HG03280 (cell line): Measurements from ENCODE around the gene PLEKHF1.
"Not testable (repeated sequence)": the region's sequence is repeated elsewhere in the genome, so short reads cannot be mapped to it uniquely, and the experiment has no call there.

ENCODE experiments used
- ATAC-seq: cut with Tn5 transposase; IDR thresholded peaks from one replicate; pipeline ENCODE4 v1.9.1; 2021; ENCODE audit warnings: mild to moderate bottlenecking, moderate library complexity; ENCODE audit not compliant: unreplicated experiment

The PLEKHF1 gene

DNA sequence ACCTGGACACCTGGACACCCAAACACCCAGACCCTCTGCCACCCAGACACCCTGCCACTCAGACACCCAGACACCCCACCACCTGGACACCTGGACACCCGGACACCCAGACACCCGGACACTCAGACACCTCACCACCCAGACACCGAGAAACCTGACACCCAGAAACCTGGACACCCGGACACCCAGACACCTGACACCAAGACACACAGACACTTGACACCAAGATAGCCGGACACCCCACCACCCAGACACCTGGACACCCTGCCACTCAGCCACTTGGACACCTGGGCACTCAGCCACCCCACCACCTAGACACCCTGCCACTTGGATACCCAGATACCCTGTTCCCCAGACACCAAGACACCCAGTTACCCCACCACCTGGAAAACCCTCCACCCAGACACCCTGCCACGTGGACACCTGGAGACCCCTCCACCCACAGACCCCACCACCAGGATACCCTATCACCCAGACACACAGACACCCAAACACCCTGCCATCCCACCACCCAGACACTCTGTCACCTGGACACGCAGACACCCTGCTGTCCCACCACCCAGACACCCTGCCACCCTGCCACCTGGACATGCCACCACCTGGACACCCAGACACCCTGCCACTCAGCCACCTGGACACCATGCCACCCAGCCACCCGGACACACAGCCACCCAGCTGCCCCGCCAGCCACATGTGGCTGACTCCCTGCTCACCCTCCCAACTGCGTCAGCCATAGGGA is 32.4 kb downstream of the PLEKHF1 start:
- ATAC-seq = no peak

DNA sequence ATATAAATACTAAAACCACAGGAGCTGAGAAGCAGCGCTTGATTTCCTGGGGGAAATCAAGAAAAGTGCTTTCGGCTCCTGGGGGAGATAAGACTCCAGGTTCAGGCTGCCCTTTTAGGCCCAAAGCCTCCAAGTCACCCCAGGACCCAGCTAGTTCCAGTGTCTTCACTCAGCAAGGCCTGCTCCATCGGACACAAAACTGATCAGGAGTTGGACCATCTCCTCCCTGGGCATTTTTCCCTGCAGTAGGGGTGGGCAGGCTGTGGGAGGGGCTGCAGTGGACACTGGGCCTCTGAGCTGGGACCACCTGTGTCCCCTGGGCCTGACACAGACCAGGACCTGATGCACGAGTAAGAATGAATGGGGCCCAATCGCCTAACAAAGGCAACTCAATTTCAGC is 34.6 kb downstream of the PLEKHF1 start:
- no peak for ATAC-seq

DNA sequence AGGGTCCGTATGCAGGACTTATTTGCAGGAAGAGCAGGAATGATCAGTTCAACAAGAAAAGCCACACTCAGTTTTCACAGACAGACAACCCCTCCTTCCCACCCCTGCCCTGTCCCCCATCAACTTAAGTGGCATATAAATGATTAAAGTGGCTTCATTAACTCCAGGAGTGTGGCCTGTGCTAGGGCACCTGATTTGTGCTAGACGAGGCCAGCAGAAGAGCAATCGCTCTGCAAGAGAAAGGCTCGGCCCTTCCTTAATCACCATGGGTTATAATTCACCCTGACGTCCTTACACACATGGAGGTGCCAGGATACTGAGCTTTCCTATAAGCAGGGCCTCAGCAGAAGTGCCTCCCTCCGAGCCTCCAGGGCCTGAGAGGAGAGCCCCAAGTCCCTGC is 35.2 kb downstream of the PLEKHF1 start:
- no peak for ATAC-seq

DNA sequence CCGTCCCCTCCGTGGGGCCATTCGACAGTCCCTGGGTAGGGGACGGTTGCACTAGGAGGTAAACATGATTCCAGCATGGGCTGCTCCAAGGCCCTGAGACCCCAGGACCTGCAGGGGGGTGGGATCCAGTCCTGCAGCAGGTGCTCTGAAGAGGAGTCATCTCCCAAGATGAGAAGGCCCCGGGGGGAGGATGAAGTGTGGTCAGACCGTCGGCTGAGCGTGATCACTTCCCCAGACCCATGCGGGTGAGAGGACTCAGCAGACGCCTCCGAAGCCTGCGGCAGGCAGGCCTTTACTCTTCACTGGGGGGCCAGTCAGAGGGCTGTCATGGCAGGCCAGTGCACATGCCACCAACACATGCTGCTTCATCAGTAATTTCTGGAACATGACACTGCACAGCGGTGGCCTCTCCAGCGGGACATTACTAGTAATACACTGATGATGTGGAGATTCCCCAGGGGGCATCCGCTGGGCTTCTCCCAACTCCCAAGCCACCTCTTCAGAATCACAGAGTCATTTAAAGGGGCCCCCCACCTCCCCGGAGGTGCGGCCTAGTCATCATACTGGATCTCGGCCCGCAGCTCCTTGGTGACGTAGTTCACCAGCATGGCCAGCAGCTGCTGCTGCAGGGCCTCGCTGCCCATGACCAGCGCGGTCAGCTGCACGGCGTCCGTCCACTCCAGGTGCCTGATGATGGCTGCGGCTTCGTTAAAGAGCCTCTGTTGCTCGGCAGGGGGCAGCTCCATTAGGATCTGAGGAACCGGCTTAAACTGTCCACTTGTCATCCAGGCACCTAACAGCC is 37.1 kb downstream of the PLEKHF1 start:
- ATAC-seq = no peak

DNA sequence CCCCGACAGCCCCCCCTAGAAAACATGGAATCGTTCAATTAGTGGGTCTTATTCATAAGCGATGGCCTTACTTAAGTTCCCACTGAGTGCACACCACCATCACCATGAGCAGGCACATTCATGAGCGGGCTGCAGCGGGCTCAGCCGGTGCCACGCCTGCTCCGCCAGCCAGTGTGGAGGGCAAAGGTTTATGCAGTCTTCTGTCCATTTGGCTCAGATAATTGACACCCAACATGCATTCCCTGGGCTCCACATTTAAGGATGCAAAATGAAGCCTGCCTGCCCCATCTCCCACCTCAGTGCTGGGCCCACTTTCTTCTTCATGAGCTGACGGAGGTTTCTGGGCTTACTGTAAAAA is 37.7 kb downstream of the PLEKHF1 start:
- no peak for ATAC-seq

DNA sequence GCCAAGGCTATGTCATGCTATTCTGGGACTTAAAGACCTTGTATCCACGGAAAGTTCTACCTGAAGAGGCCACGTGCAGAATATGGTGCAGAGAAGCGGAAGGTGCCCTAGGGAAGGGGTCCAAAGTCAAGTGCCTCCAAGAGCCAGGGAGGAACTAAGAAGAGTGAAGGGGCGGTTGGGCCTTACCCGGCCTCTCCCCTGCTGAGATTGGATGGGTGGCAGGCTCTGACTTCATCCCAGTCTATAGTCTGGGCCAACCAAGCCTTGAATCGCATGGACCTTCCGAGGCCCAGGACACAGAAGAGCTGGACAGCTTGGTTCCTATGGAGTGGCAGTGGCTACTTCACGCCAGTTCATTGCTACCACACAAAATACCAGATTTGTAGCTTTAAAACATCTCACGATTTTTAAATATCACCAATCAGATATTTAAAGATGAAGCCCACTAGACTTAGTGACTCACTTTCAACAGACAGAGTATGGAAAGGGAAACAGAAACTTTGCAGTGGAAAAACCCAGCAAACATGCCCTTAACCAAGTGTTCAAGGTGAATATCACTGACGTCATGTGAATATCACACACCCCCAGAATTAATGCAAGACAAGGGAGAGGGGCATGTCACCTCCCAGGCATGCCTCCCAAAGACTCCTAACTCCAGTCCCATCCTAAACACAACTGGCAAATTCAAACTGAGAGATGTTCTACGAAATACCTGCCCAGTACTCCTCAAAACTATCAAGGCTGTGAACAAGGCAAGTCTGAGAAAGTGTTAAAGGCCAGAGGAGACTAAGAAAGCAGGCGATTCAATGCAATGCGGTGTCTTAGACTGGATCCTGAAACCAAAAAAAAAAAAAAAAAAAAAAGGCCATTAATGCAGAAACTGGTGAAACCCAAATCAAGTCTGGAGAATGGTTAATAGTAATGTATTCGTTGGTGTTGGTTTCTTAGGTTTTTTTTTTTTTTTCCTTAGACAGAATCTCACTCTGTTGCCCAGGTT is 39.6 kb downstream of the PLEKHF1 start:
- ATAC-seq = no peak

DNA sequence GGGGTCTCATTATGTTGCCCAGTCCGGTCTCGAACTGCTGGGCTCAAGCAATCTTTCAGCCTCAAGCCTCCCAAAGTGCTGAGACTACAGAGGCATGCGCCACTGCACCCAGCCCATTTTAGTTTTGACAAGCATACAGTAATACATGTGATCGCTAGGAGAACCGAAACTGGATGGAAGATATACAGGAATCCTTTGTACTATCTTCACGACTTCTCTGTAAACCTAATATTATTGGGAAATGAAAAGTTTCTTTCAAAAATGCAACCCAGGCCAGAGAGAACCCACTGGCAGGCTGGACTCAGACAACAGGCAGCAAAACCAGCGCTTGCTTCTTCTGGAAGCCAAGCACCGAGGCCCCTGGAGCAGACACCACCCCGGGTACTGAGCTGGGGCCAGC is 40.4 kb downstream of the PLEKHF1 start:
- ATAC-seq = no peak

DNA sequence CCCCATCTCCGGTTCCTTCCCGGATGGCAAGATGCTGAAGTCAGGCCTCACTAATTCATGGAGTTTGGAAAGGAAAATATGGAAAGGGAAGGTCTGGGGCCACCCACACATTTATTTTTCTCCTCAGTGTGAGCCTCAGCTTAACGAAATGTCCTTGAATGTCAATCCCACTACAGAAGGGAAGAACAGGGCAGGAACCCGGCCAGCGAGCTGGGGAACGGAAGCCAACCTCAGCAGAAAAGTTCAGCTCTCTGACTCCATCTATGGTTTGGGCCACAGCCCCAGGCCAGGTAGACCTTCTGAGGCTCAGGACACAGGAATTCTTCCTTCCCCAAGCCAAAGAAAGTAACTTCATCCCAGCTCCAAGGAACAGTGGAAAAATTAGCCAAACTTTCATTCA is 41.4 kb downstream of the PLEKHF1 start:
- ATAC-seq = no peak

DNA sequence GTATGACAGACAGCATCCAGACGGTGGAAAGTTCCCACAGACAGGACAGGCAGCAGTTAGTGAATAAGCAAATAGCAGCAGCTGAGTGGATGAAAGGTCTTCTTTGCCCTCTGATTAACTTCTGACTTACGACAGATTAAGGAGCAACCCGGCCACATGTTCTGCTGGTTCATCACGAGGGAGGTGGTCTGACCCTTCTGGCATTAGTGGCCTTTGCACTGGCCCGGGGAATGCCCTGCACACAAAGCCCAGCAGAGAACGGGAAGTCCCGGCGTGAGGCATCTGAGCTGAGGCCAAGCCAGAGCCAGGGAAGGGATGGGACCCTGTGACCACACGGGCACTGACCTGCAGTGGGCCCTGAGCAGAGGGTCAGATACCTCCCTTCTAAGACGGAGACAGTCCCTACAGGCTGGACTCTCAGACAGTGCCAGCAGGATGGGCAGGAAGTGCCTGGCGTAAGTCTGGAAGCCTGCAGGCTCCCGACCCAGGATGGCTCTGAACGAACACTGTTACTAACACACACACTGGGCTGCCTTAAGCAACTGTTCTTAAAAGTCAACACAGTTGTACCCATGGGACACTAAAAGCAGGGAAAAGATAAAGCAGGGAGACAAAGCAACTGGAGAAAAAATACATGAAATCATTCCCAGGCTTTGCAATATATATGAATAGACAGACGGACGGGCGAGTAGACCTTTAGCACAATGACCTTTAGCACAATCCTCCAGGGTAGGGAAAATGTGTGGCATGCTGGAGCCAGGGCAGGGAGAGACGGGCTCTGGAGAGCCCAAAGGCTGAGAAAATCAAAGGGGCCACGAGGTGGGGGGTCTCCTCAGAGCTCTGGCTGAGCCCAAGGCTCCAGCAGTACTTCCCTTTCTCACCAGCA is 43.5 kb downstream of the PLEKHF1 start:
- no peak for ATAC-seq

DNA sequence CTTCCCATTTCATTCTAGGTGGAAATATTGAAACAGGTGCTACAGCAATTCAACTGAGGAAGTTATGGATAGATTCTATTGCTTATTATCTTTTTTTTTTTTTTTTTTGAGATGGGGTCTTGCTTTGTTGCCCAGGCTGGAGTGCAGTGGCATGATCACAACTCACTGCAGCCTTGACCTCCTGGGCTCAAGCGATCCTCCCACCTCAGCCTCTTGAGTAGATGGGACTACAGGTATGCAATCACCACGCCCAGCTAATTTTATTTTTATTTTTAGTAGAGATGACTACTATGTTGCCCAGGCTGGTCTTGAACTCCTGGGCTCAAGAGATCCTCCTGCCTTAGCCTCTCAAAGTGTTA is 44.2 kb downstream of the PLEKHF1 start:
- ATAC-seq = not testable (repeated sequence)

DNA sequence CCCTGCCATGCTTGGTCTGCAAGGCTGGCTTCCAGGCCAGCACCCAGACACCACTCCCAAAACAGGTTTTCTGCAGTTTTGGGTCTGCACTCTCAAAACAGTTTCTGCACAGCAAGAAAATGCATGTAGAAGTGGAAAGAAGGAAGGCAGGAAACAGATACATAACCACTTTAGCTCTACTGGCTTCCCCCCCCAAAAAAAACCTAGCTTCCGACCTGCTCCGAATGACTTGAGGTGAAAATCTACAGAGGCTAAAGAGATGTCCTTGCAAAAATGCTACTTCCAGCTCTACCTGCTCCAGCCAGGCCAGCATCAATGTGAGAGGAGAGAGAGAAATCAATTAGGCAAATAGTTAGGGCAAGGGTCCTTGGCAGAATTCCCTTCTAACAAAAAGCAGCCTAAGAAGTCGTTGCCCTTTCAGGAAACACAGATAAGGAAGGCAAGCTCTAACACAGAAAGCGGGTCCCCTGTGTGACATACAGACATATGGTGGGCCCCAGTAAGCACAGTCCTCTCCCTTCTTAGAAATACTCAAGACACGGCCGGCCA is 46.4 kb downstream of the PLEKHF1 start:
- no peak for ATAC-seq

DNA sequence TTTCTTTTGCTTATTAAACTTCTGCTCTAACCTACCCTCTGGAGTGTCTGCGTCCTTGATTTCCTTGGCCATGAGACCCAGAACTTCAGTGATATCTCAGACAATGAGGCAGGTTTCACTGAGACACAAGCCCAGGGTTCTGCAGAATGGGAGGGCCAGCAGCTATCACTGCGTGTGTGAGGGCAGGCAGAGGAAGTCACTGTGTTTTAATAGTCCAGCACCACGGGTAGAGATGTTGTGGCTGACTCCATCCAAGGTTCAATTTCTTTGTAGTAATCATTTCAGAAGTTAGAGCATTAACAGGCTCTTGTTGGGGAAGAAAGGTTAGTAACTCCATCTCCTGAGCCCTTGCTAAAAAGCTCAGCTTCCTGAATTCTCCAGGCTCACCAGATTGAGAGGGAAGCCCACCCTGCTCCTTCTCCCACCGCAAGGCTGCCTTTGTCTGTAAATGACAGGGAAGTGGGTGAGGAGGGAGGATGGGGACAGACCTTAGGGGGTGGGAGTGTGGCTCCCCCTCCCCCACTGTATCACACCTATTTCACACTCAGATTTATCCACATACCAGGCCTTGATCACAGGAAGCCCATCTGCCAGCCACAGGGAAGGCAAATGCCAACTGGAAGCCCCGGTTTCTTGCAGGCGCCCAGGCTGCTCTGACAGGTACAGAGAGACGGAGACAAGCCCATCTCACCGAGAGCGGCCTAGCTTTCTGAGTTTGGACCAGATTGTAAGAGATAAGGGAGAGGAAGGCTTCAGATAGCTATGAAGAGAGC is 47.7 kb downstream of the PLEKHF1 start:
- no peak for ATAC-seq

DNA sequence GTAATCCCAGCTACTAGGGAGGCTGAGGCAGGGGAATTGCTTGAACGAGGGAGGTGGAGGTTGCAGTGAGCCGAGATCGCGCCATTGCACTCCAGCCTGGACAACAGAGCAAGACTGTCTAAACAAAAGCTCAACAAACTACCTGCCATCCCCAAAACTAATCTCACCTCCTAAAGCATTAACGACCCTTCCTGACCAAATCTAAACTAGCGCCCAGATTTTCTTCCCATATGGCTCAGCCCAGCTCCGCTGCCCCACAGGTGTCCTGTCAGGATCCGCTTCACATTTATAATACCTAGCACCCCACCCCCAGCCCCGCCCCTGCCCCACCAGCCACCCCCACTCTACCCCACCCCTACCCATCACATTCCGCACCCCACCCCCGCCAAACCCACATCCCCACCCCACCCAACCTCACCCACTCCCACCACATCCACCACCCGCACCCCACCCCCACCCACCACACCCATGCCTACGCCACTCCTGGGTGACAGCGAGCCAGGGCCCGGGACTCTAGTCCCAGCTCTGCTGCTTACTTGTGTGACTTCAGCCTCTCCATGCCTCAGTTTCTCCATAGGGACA is 49.2 kb downstream of the PLEKHF1 start:
- ATAC-seq = peak; percentile 16

DNA sequence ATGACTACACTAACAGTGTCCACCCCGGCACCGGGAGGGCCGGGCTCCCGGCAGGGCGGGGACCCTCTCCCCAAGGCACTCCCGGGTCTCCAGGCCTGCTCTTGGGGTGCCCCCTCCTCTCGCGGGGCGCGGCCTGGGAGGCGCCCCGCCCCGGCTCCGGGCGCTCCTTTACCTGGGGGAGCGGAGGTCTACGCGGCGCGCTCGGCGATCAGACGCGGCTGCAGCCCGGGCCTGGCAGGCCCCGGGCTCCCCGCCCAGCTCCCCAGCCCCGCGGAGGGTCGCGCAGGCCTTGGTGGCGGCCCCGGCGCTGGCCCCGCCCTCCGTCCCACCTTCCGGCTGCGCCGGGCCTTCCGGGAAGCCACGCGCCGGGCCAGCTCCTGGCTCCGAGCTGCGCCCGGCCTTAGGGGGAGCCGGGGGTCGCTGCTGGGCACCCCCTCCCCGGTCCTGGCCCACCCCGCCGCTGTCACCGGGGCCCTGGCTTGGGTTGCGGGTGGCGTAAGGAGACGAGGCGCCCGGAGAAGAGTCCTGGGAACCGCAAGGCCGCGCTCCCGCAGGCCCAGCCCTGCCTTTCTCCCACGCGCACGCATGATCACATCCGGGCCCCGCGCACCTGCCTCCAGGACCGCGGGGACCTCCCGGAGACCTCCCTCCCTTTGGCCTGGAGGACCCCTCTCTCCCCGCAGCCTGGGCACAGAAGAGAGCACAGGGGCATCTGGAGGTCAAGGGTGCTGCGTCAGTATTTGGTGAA is 49.9 kb downstream of the PLEKHF1 start, which contains the start of gene C19orf12:
C19orf12 (minus strand) TSS at position 309 of the 748 bp plus-strand sequence. CDS start 6,848 bp downstream, outside the sequence.
- peak; percentile 68 for ATAC-seq

DNA sequence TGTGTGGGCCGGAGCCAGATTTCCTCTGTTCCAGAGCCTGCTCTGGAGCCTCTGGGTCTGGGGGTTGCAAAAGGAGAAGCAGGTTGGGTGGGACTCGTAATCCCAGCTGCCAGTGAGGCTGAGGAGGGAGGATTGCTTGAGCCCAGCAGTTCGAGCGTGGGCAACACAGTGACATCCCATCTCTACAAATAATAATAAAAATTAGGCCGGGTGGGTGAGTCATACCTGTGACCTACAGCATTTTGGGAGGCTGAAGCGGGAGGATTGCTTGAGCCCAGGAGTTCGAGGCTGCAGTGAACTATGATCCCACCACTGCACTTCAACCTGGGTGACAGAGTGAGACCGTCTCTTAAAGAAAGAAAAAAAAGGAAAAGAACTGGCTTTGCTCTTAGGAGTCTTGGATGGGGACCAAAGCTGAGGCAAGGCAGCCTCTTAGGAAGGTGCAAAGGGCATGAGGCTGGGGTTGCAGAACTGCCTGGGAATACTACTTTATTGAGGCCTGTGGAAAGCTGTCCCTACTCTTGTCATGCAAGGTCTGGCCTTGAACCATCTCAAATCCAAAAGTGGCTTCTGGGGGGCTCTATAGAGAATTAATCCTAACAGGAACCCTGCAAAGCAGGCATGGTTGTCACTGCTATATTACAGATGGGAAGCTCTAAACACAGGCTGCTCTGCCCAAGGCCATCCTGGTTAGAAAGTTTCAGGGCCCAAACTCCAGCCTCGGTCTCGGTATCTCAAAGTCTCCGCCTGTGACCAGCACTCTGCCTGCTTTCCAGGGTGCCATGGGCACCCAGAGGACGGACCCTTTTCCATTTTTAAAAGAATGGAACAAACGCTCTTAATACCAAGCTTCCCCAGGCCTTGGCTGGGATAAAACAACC is 50.7 kb downstream of the PLEKHF1 start:
- ATAC-seq = peak; percentile 10

DNA sequence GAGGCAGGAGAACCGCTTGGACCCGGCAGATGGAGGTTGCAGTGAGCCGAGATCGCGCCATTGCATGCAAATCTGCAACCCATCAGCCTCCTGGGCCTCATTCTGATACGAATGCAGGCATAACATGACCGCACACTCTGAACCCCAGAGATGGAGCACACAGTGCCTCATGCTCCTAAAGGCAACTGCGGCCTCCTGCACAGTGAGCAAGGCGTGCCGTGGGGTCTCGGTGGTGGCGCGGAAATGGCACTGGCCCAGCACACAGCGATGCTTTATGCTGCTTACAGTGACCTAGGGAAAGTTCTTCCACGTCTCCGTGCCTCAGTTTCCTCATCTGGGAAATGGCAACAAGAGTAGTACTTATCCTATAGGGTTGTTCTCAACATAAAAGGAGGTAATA is 51.8 kb downstream of the PLEKHF1 start:
- no peak for ATAC-seq

DNA sequence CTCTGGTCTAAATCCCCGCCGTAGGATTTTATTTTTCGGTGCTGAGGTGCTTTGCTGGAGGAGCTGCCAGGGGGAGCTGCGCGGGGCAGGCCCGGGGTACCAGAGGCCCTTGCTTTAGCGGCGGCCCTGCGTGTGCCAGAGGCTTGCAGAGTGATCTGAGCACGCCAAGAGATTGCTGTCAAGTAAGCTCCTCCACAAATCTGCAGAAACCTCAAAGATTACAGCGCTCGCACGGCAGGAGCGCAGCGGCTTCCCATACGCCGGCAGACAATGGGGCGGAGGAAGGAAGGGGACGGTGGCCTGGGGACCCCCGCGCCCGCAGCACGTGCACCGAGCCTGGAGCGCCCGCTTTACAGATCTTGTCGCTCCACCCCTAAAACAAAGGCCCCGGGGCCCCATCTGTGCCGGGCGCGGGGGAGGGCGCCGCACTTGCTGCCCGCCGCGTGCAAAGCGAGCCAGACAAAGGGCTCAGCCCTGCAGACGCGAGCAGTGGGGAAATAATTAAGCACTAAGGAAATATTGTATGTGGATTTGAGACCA is 58.9 kb downstream of the PLEKHF1 start:
- no peak for ATAC-seq
